Measurements from ENCODE around the gene EXOC2.

- no peak for TF ChIP-seq CTCF (IDR thresholded peaks at IDR 0.05)
- no peak for TF ChIP-seq POLR2A (IDR thresholded peaks at IDR 0.05)
Measured at GRCh38 chr6:679282-679681, 13.7 kb downstream of the EXOC2 start.

Data from lower leg skin (tissue), 3 donors.